GM21447 (cell line): Measurements from ENCODE around the gene ARPC1A.
A peak's percentile ranks its signal among the peaks of the same experiment; 100 is the strongest.
"Not testable (repeated sequence)": the region's sequence is repeated elsewhere in the genome, so short reads cannot be mapped to it uniquely, and the experiment has no call there.

Source experiments
- ATAC-seq: cut with Tn5 transposase; IDR thresholded peaks from one replicate; pipeline ENCODE4 v1.9.1; 2021; ENCODE audit not compliant: unreplicated experiment

The ARPC1A gene

GRCh38 chr7:99325592-99326407, at the start of gene ARPC1A:
Gene ARPC1A, plus strand, starts transcription at chr7:99325898. Its CDS starts 7,456 bp downstream, at chr7:99333354.
- peak; percentile 85 for ATAC-seq

GRCh38 chr7:99278180-99278579, 47.5 kb upstream of the ARPC1A start:
- ATAC-seq: no peak

- ATAC-seq: not testable (repeated sequence)
These were observed 41.5 kb upstream of the ARPC1A start for GRCh38 chr7:99284165-99284564.

- ATAC-seq: no peak
These were observed 37.7 kb upstream of the ARPC1A start for GRCh38 chr7:99287779-99288534.

- no peak for ATAC-seq
These were observed 36.5 kb upstream of the ARPC1A start for GRCh38 chr7:99289185-99289584.

- not testable (repeated sequence) for ATAC-seq
These were observed 35.5 kb upstream of the ARPC1A start for GRCh38 chr7:99290148-99290547.

GRCh38 chr7:99290980-99291607, 34.6 kb upstream of the ARPC1A start:
- ATAC-seq: no peak

GRCh38 chr7:99292127-99292526, 33.6 kb upstream of the ARPC1A start:
- ATAC-seq: no peak

- ATAC-seq: no peak
These were observed 32.5 kb upstream of the ARPC1A start for GRCh38 chr7:99293167-99293566.

- no peak for ATAC-seq
These were observed 32.0 kb upstream of the ARPC1A start for GRCh38 chr7:99293650-99294049.

- ATAC-seq: no peak
These were observed 29.2 kb upstream of the ARPC1A start for GRCh38 chr7:99296471-99296870.

GRCh38 chr7:99301496-99301895, 24.2 kb upstream of the ARPC1A start:
- ATAC-seq: no peak

GRCh38 chr7:99305473-99306260, 20.0 kb upstream of the ARPC1A start:
- ATAC-seq: no peak

GRCh38 chr7:99308461-99309074, 17.1 kb upstream of the ARPC1A start:
- ATAC-seq: no peak

- no peak for ATAC-seq
These were observed 16.6 kb upstream of the ARPC1A start for GRCh38 chr7:99309111-99309510.

- ATAC-seq: no peak
These were observed 15.7 kb upstream of the ARPC1A start for GRCh38 chr7:99310004-99310403.

GRCh38 chr7:99311702-99312101, 14.0 kb upstream of the ARPC1A start:
- ATAC-seq: no peak

GRCh38 chr7:99312316-99313203, 13.1 kb upstream of the ARPC1A start:
- no peak for ATAC-seq

GRCh38 chr7:99313204-99313573, 12.5 kb upstream of the ARPC1A start:
- no peak for ATAC-seq

GRCh38 chr7:99314504-99314903, 11.2 kb upstream of the ARPC1A start:
- ATAC-seq: no peak
